Psoas muscle (tissue), 8 donors: ENCODE data around the gene SSTR5. TPM values are rescaled to one million over a fixed set of nuclear protein-coding genes. Genes with fewer than 3 reads are reported as not detected.
"Not testable (repeated sequence)": the region's sequence is repeated elsewhere in the genome, so short reads cannot be mapped to it uniquely, and the experiment has no call there.

Source experiments
- ATAC-seq, 4 donors: fragments of 200-7000 bp; cut with Tn5 transposase; one replicate each; pipeline ENCODE4 v1.9.1; 2020; ENCODE audit warnings: moderate library complexity in 3 of 4, mild to moderate bottlenecking in 2 of 4
- DNase-seq, 2 donors: peaks; one replicate each; pipeline ENCODE4 v3.0.0-alpha.2; 2020
- H3K27ac ChIP-seq: fragments of 200-600 bp; one replicate; pipeline ENCODE4 v1.8.0; 2022
- H3K27me3 ChIP-seq, 3 donors: fragments of 200-600 bp in 1 of 3; one replicate each; pipeline versions ENCODE4 v1.6.1 to v1.8.0; 2013 to 2022; ENCODE audit warnings: low read length in 2 of 3, mild to moderate bottlenecking in 2 of 3, moderate library complexity in 1 of 3; ENCODE audit not compliant: insufficient read depth in 3 of 3
- H3K36me3 ChIP-seq, 2 donors: fragments of 200-600 bp in 1 of 2; one replicate each; pipeline versions ENCODE4 v1.6.1 to v1.8.0; 2013 to 2022; ENCODE audit warnings: low read depth in 1 of 2, mild to moderate bottlenecking in 1 of 2, moderate library complexity in 1 of 2; ENCODE audit not compliant: insufficient read depth in 1 of 2
- H3K4me1 ChIP-seq: fragments of 200-600 bp; one replicate; pipeline ENCODE4 v1.8.0; 2022
- H3K4me3 ChIP-seq: fragments of 200-600 bp; one replicate; pipeline ENCODE4 v1.8.0; 2022; ENCODE audit warnings: mild to moderate bottlenecking
- H3K9me3 ChIP-seq: fragments of 200-600 bp; one replicate; pipeline ENCODE4 v1.8.0; 2022
- WGBS, 3 donors: extraction: QIAGEN DNeasy Blood & Tissue Kit; methylation state at CpG; one replicate each; pipeline versions ENCODE4 v1.1.6 to v1.1.7; 2013; 5-methylcytosine and 5-hydroxymethylcytosine counted together
- intact Hi-C, 2 donors: fragments of 100-400 bp; cut with DNase I; formaldehyde crosslinking; loops; one replicate each; pipeline versions ENCODE4 v1.11.0 to v1.14.2; 2022
- long read RNA-seq, 2 donors: library from polyadenylated mRNA; unstranded; transcript quantifications; one replicate each; pipeline ENCODE4 v2.0.0, GENCODE V29; 2021
- polyA plus RNA-seq, 3 donors: library from polyadenylated mRNA; stranded (reverse); fragments of 200-250 nt; gene quantifications; one replicate each; pipeline ENCODE4 v1.2.3, GENCODE V29; 2013
- total RNA-seq, 4 donors: library from RNA; stranded (reverse); fragmentation: NEBNext Ultra II Directional in 2 of 4; extraction: Animal tissue kit (Norgen Biotek cat#: 25700) in 2 of 4; gene quantifications; one replicate each; pipeline versions ENCODE4 v1.2.1 to v1.2.4, GENCODE V29; 2021 to 2023
- TF ChIP-seq, protein P1 (sequence below): fragments of 200-600 bp; IDR thresholded peaks from one replicate; pipeline ENCODE4 v1.8.0; 2022; ENCODE audit warnings: antibody characterized with exemption
- donor health status: healthy with polysubstance abuse.
- donor health status: DM: no; HTN: no; CAD: no; lungs with moderate emphysema.
- donor health status: Bipolar disorder and iron deficiency.
- donor health status: healthy.
- donor health status: DM: yes; HTN: yes; CAD: no.
- donor health status: DM: no; HTN: no; CAD: no.
- donor health status: DM: no; HTN: no; CAD: no.
- donor health status: DM: yes; HTN: yes; CAD: no.

Gene SSTR5
- total RNA-seq, result under 1 TPM in 1 of 4 donors, not detected in 3; 0.32 TPM
- polyA plus RNA-seq, result under 1 TPM; 0.03 to 0.13 (median 0.04) TPM
- long read RNA-seq, donor 1, result 0 reads
- long read RNA-seq, donor 2, result 0 reads

DNA sequence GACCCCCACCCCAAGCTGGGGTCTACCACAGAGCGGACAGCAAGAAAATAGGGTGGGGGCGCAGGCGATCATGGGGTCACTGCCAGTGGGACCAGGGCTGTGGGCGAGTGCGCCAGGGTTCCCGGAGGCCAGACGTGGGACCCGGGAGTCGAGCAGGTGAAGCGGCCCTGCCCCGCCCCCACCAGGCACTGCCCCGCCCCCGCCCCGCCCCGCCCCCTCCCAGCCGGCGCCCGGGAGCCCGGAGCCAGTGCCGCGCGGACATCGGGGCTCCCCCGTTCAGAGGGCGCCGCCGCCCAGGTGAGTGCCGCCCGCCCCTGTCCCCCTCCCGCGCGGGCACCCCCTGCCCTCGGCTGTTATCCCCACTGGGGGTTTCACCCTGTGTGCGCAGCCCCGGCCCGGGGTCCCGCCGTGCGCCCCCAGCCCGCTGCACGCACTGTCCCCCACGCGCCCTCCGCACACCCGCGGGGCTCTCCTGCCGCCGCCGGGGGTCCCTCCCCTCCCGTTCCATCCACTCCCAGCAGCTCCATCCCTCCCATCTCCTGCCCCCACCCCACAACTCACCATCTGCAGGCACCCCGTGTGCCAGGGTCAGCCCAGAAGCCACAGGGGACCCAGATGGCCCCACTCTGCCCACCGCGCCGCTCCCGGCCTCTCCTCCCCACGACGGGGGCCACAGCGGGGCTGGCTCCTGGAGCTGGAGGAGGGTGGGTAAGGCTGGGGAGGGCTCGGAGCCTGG lies at the start of gene SSTR5:
Gene SSTR5, plus strand, starts transcription at position 222 of the 736 bp plus-strand sequence. CDS start 6,122 bp downstream, outside the sequence.
- Histone ChIP-seq H3K4me3 (no peak within 1 kb of the TSS), H3K36me3 (no peaks in the 10 kb centered on the region), H3K27ac (no peak within 1 kb of the TSS), H3K27me3 (peaks cover 0 to 82% (median 33%) of the 10 kb centered on the region in 3 donors), H3K9me3 (no peaks in the 10 kb centered on the region), H3K4me1 (no peaks in the 10 kb centered on the region)
- intact Hi-C loops, result no loop called here
- TF ChIP-seq, protein P1, sequence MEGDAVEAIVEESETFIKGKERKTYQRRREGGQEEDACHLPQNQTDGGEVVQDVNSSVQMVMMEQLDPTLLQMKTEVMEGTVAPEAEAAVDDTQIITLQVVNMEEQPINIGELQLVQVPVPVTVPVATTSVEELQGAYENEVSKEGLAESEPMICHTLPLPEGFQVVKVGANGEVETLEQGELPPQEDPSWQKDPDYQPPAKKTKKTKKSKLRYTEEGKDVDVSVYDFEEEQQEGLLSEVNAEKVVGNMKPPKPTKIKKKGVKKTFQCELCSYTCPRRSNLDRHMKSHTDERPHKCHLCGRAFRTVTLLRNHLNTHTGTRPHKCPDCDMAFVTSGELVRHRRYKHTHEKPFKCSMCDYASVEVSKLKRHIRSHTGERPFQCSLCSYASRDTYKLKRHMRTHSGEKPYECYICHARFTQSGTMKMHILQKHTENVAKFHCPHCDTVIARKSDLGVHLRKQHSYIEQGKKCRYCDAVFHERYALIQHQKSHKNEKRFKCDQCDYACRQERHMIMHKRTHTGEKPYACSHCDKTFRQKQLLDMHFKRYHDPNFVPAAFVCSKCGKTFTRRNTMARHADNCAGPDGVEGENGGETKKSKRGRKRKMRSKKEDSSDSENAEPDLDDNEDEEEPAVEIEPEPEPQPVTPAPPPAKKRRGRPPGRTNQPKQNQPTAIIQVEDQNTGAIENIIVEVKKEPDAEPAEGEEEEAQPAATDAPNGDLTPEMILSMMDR, result no peak
- DNase-seq (no peak), ATAC-seq (no peak)
- WGBS, 3 donors, result 6 to 10% (median 9%) methylated on average over 23 to 59 of the region's 59 CpGs

DNA sequence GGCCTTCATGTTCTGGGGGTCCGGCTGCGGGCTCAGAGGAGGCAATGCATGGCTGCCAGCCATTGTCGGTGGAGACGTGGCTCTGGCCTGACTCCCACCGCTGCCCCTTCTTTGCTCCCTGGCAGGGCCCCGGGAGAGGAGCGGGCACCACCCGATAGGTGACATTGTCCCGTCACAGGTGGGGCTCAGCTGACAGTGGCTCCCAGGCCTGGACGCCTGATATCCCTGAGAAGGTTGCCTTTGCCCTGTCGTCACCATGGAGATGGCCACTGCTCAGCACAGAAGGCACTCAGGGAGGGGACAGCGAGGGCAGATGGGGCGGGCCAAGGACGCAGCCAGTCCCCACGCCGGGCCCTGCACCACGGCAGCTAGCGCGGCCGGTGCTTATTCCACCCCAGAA lies 48.4 kb upstream of the SSTR5 start:
- intact Hi-C loops, result loop anchor here in 1 of 2 donors (10.0 kb wide), 1 partner anchor 59 kb away; no protein-coding TSS in a partner anchor
- H3K9me3 ChIP-seq, result no peaks in the 10 kb centered on the region
- peaks cover 0 to 79% (median 23%) of the 10 kb centered on the region in 3 donors for H3K27me3 ChIP-seq
- TF ChIP-seq, protein P1, result no peak
- ATAC-seq, result no peak
- peaks cover 5% of the 10 kb centered on the region for H3K4me1 ChIP-seq
- 81 to 86% (median 83%) methylated on average over 20 of the region's 20 CpGs for WGBS, 3 donors
- no peak overlapping the region for H3K4me3 ChIP-seq
- DNase-seq, result no peak
- no peaks in the 10 kb centered on the region for H3K36me3 ChIP-seq
- H3K27ac ChIP-seq, result no peak overlapping the region

DNA sequence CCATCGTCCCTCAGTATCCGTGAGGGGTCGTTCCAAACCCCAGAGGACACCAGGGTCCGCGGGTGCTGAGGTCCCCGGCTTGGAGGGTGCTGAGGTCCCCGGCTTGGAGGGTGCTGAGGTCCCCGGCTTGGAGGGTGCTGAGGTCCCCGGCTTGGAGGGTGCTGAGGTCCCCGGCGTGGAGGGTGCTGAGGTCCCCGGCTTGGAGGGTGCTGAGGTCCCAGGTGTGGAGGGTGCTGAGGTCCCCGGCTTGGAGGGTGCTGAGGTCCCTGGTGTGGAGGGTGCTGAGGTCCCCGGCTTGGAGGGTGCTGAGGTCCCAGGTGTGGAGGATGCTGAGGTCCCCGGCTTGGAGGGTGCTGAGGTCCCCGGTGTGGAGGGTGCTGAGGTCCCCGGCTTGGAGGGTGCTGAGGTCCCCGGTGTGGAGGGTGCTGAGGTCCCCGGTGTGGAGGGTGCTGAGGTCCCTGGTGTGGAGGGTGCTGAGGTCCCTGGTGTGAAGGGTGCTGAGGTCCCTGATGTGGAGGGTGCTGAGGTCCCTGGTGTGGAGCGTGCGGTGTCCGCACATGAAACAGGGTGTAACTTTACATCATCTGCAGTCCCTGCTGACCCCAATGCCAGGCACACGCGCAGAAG lies 47.3 kb upstream of the SSTR5 start:
- intact Hi-C loops, result loop anchor here in 1 of 2 donors (10.0 kb wide), 1 partner anchor 60 kb away; no protein-coding TSS in a partner anchor
- DNase-seq, H3K27ac ChIP-seq, H3K4me1 ChIP-seq, H3K36me3 ChIP-seq, H3K4me3 ChIP-seq, ATAC-seq, H3K9me3 ChIP-seq: not testable (repeated sequence)
- peaks cover 0 to 80% (median 28%) of the 10 kb centered on the region in 3 donors for H3K27me3 ChIP-seq
- 66 to 69% (median 68%) methylated on average over 24 of the region's 24 CpGs for WGBS, 3 donors

DNA sequence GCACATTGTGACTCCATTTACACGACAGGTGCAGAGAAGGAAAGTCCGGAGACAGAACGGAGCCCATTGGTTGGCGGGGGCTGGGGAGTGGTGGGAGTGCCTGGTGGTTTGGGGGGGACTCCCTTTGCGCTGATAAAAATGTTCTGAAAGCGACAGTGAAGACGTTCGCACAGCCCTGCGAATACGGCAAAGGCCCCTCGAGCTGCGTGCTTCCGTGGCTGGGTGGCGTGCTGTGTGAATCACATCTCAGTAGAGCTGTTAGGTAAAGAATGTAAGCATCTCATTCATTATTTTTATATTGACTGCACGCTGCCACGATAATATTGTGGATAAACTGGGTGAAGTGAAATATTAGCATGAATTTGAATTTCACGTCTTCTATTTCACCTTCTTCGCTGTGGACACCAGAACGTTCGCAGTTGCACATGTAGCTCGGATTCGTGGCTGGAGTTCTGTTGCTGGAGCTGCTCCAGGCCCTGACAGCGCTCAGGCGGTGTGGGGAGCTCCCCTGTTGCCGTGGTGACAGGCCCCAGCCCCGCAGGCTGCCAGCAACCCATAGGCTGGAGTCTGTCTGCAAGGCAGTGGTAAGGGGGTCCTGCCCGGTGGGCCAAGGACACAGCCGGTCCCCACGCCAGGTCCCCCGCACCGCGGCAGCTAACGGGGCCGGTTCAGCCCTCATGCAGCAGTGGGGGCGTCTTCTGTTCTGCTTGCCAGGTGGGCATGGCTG lies 46.3 kb upstream of the SSTR5 start:
- WGBS, 3 donors, result 33 to 45% (median 39%) methylated on average over 35 of the region's 35 CpGs
- no peaks in the 10 kb centered on the region for H3K4me1 ChIP-seq
- H3K36me3 ChIP-seq, result no peaks in the 10 kb centered on the region
- no peak overlapping the region for H3K4me3 ChIP-seq
- intact Hi-C loops, result loop anchor here in 1 of 2 donors (10.0 kb wide), 1 partner anchor 61 kb away; no protein-coding TSS in a partner anchor
- DNase-seq (no peak), ATAC-seq (peak in 1 of 4 donors; percentile 25)
- peaks cover 0 to 81% (median 24%) of the 10 kb centered on the region in 3 donors for H3K27me3 ChIP-seq
- H3K27ac ChIP-seq, result no peak overlapping the region
- no peaks in the 10 kb centered on the region for H3K9me3 ChIP-seq
- TF ChIP-seq, protein P1, result no peak
